ENCODE results near the gene F2RL3. TPM values are rescaled to one million over a fixed set of nuclear protein-coding genes. Genes with fewer than 3 reads are reported as not detected.

F2RL3 gene
- total and polyA plus RNA-seq, 7 donors = 0.69 to 3.9 (median 1.9) TPM

- H3K4me3 ChIP-seq = no peak overlapping the region
- peaks cover 0 to 4% (median under 1%) of the 10 kb centered on the region in 4 donors for H3K9me3 ChIP-seq
- TF ChIP-seq POLR2AphosphoS5 (IDR thresholded peaks at IDR 0.05) = peak in 1 of 4 donors; percentile 19
- no peak for TF ChIP-seq POLR2A (IDR thresholded peaks at IDR 0.05)
- no peaks in the 10 kb centered on the region for H3K4me1 ChIP-seq
- 65 to 86% methylated on average over 12 of the region's 12 CpGs for WGBS, 2 donors
- peaks cover 29 to 68% (median 58%) of the 10 kb centered on the region in 4 donors for H3K36me3 ChIP-seq
- DNase-seq = no peak
- no peak overlapping the region for H3K27ac ChIP-seq
- intact Hi-C loops (cut with DNase I) = no loop called here
- no peaks in the 10 kb centered on the region for H3K27me3 ChIP-seq
These were observed 11.9 kb upstream of the F2RL3 start for GRCh38 chr19:16876904-16877361.

DNA sequence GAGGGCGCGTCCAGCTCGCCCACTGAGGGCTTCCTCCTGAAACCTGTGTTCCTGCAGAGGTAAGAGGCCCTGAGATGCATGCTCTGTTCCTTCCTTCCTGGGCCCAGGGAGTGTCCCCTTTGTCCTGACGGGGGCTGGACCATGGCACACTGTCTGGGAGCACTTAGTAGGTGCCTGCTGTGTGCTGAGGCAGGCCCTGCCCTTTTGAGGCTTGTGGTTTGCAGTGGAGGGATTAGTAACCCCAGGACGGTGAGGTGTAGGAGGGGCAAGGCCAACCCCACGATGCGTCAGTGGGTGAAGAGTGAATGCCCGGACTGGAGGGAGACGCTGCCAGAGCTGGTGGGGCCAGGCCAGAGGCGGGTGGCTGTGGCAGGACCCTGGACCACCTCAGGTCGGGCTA, 11.2 kb upstream of the F2RL3 start:
- Histone ChIP-seq H3K27ac (no peak overlapping the region), H3K4me1 (no peaks in the 10 kb centered on the region), H3K36me3 (peaks cover 29 to 62% (median 52%) of the 10 kb centered on the region in 4 donors), H3K4me3 (no peak overlapping the region), H3K27me3 (no peaks in the 10 kb centered on the region), H3K9me3 (peaks cover 0 to 10% (median 5%) of the 10 kb centered on the region in 4 donors)
- DNase-seq = no peak
- TF ChIP-seq POLR2AphosphoS5 (IDR thresholded peaks at IDR 0.05) = no peak
- TF ChIP-seq EP300 (IDR thresholded peaks at IDR 0.05) = no peak
- no peak for TF ChIP-seq POLR2A (IDR thresholded peaks at IDR 0.05)
- no peak for TF ChIP-seq CTCF (IDR thresholded peaks at IDR 0.05)
- intact Hi-C loops (cut with DNase I) = no loop called here
- WGBS, 2 donors = 90 to 91% methylated on average over 11 of the region's 11 CpGs

- no peak overlapping the region for H3K4me3 ChIP-seq
- H3K36me3 ChIP-seq = peaks cover 29 to 54% (median 45%) of the 10 kb centered on the region in 4 donors
- intact Hi-C loops (cut with DNase I) = no loop called here
- peaks cover 0 to 15% (median 5%) of the 10 kb centered on the region in 4 donors for H3K9me3 ChIP-seq
- no peaks in the 10 kb centered on the region for H3K4me1 ChIP-seq
- no peak for DNase-seq
- H3K27ac ChIP-seq = no peak overlapping the region
- no peaks in the 10 kb centered on the region for H3K27me3 ChIP-seq
- WGBS, 2 donors = 95 to 97% methylated on average over 55 of the region's 55 CpGs
- TF ChIP-seq CTCF (IDR thresholded peaks at IDR 0.05) (no peak), POLR2A (IDR thresholded peaks at IDR 0.05) (no peak), POLR2AphosphoS5 (IDR thresholded peaks at IDR 0.05) (no peak), EP300 (IDR thresholded peaks at IDR 0.05) (no peak)
These were observed 10.4 kb upstream of the F2RL3 start for GRCh38 chr19:16878181-16878965.

DNA sequence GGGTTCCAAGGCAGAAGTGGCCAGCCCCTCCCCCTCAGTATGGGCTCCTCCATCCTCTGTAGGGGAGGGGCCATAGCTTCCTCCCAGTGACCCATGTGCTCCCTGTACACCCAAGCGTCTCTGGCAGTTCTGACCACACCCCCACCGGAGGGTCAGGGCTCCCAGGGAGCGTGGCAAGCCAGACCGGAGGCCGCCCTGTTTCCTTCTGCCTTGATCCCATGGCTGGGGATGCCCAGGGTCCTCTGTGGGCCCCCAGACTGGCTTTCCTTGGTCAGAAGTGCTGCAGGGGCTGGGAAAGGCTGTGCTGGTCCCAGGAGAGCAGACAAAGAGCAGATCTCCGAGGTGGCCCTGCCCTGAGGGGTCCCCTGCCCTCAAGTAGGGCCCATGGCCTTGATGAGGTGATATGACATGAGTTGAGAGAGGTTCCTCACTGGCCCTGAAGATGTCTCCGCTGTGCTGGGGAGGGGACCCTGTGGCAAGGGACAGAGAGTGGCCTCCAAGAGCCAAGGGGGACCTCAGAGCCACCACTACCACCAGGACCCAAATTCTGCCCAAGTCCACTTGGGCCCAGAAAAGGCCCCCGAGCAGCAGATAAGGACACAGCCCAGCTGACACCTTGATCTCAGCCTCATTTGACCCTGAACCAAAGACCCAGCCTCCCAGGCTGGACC, 7.8 kb upstream of the F2RL3 start:
- no peaks in the 10 kb centered on the region for H3K4me1 ChIP-seq
- H3K27ac ChIP-seq = no peak overlapping the region
- no peak for DNase-seq
- peaks cover 29 to 46% (median 39%) of the 10 kb centered on the region in 4 donors for H3K36me3 ChIP-seq
- no peak overlapping the region for H3K4me3 ChIP-seq
- WGBS, 2 donors = 92 to 93% methylated on average over 8 of the region's 8 CpGs
- TF ChIP-seq CTCF (IDR thresholded peaks at IDR 0.05) (no peak), POLR2AphosphoS5 (IDR thresholded peaks at IDR 0.05) (no peak), EP300 (IDR thresholded peaks at IDR 0.05) (no peak), POLR2A (IDR thresholded peaks at IDR 0.05) (no peak)
- peaks cover 0 to 15% (median 5%) of the 10 kb centered on the region in 4 donors for H3K9me3 ChIP-seq
- H3K27me3 ChIP-seq = peaks cover 0 to 7% (median 0%) of the 10 kb centered on the region in 3 donors
- intact Hi-C loops (cut with DNase I) = no loop called here

DNA sequence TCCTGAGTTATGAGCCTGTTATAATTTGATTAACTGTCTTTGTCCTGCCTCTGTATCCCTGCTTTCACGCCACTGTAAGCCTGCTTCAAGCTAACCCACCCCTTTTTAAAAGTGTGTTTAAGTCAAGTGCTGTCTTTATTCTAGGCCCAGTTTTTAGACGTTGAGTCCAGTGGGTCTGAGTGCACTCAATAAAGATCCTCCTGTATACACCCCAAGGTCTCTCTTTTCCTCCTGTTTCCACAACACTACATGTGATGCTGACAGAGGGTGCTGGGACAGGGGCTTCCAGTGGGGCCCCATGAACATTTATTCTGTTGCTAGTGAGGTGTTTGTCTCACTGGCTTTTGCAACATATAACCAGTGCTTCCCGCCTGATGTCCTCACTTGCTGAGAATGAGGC, 6.7 kb upstream of the F2RL3 start:
- intact Hi-C loops (cut with DNase I) = no loop called here

More for the DNA sequence above, 6.7 kb upstream of the F2RL3 start:
- Histone ChIP-seq H3K27me3 (peaks cover 0 to 8% (median 0%) of the 10 kb centered on the region in 3 donors), H3K36me3 (peaks cover 18 to 34% (median 27%) of the 10 kb centered on the region in 4 donors), H3K4me3 (no peak overlapping the region), H3K4me1 (no peaks in the 10 kb centered on the region), H3K27ac (no peak overlapping the region), H3K9me3 (peaks cover 0 to 15% (median 5%) of the 10 kb centered on the region in 4 donors)
- TF ChIP-seq CTCF (IDR thresholded peaks at IDR 0.05) (no peak), POLR2AphosphoS5 (IDR thresholded peaks at IDR 0.05) (no peak), EP300 (IDR thresholded peaks at IDR 0.05) (no peak), POLR2A (IDR thresholded peaks at IDR 0.05) (no peak)
- no peak for DNase-seq
- WGBS, 2 donors = 85 to 94% methylated on average over 3 of the region's 3 CpGs

Measured in sigmoid colon (tissue), 7 donors.